Cardiac muscle cell (in vitro differentiated cells and primary cell): Measurements from ENCODE around the gene ZNF69. TPM values are rescaled to one million over a fixed set of nuclear protein-coding genes. Genes with fewer than 3 reads are reported as not detected.
"Not testable (repeated sequence)": the region's sequence is repeated elsewhere in the genome, so short reads cannot be mapped to it uniquely, and the experiment has no call there.

Source experiments
- DNase-seq, 2 donors: peaks; one replicate each; pipeline versions ENCODE4 v3.0.0 to v3.0.0-alpha.2; 2010 to 2017; ENCODE audit warnings: low read depth in 1 of 2, low spot score in 1 of 2
- H3K27ac ChIP-seq: fragments of 200-600 bp; sonication (generic); 2 replicates; pipeline ENCODE4 v1.5.1; 2016
- H3K27me3 ChIP-seq: fragments of 200-600 bp; sonication (generic); 2 replicates; pipeline ENCODE4 v1.6.0; 2016; ENCODE audit warnings: control low read depth
- H3K36me3 ChIP-seq: fragments of 200-600 bp; sonication (generic); 2 replicates; pipeline ENCODE4 v1.5.1; 2016; ENCODE audit warnings: control low read depth
- H3K4me1 ChIP-seq: fragments of 200-600 bp; sonication (generic); 2 replicates; pipeline ENCODE4 v1.8.1; 2017; ENCODE audit warnings: low read depth, mild to moderate bottlenecking, mixed run types
- H3K4me3 ChIP-seq: fragments of 200-600 bp; sonication (generic); 2 replicates; pipeline ENCODE4 v1.5.1; 2016; ENCODE audit warnings: mild to moderate bottlenecking
- H3K9me3 ChIP-seq: fragments of 200-600 bp; sonication (generic); 2 replicates; pipeline ENCODE4 v1.5.1; 2017; ENCODE audit warnings: low read depth, mild to moderate bottlenecking, control low read depth
- polyA plus RNA-seq: library from polyadenylated mRNA; unstranded; fragments of >200 nt; fragmentation: Nextera tagmentation; extraction: Ambion mirVana; gene quantifications from 2 replicates; pipeline ENCODE4 v1.2.1, GENCODE V29; 2016
- total RNA-seq: library from RNA; depleted of rRNA; stranded (reverse); fragments of >200 nt; gene quantifications from 2 replicates; pipeline ENCODE4 v1.2.3, GENCODE V29; 2016
- TF ChIP-seq, protein P1 (sequence below): IDR thresholded peaks from 2 replicates; pipeline ENCODE4 v1.5.1; 2012; ENCODE audit warnings: low read depth, mild to moderate bottlenecking, low read length

The ZNF69 gene
- total RNA-seq, result 19.2 and 25.3 TPM in 2 replicates
- polyA plus RNA-seq, result 12.2 and 13.6 TPM in 2 replicates

DNA sequence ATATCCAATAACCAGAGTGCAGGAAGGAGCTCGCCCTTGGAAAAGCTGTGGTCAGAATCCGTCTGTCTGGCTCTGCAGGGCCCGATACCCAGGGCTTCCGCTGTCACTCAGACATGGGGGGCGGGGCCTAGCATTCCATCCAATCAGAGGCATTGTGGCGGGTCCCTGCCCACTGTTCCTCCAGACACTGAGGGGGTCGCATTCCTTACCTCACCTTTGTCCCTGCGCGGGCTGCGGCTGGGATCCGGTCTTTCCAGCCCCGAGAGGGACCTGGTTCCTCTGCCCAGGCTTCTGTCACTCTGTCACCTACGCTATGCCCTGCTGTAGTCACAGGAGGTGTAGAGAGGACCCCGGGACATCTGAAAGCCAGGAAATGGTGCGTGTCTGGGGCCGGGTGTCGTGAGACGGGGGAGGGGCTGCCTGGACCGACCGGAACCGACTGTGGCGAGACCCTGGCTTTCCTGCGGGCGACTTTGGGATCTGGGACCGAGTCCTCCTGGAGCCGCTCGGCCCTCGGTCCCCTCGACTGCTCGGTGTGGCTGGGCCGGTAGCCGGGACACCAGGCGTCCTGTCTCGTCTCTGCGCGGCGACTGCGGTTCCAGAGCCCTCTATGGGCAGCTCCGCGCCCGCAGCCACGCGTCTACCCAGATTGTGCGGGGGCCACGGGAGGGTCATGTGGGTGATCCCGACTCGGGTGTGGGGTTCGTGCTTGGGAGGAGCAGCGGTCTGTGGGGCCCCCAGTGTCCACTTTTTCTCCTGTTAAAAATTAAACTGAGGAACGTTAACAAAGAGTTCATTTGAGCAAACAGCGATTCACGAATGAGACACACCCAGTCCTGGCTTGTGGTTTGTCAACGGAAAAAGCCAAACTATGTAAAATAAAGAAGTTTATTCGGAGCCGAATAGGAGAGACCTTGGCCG is at the start of gene ZNF69:
TSS of gene ZNF69 (plus strand) at position 172 of the 921 bp plus-strand sequence. CDS start at position 314, 142 bp downstream.
- H3K4me3 ChIP-seq, result peak within 1 kb of the TSS; percentile 40
- DNase-seq, result peak; percentile 82 to 94
- no peaks in the 10 kb centered on the region for H3K9me3 ChIP-seq
- no peaks in the 10 kb centered on the region for H3K36me3 ChIP-seq
- no peaks in the 10 kb centered on the region for H3K27me3 ChIP-seq
- peaks cover 31% of the 10 kb centered on the region for H3K4me1 ChIP-seq
- TF ChIP-seq, protein P1, sequence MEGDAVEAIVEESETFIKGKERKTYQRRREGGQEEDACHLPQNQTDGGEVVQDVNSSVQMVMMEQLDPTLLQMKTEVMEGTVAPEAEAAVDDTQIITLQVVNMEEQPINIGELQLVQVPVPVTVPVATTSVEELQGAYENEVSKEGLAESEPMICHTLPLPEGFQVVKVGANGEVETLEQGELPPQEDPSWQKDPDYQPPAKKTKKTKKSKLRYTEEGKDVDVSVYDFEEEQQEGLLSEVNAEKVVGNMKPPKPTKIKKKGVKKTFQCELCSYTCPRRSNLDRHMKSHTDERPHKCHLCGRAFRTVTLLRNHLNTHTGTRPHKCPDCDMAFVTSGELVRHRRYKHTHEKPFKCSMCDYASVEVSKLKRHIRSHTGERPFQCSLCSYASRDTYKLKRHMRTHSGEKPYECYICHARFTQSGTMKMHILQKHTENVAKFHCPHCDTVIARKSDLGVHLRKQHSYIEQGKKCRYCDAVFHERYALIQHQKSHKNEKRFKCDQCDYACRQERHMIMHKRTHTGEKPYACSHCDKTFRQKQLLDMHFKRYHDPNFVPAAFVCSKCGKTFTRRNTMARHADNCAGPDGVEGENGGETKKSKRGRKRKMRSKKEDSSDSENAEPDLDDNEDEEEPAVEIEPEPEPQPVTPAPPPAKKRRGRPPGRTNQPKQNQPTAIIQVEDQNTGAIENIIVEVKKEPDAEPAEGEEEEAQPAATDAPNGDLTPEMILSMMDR, result peak; percentile 15
- peak within 1 kb of the TSS; percentile 94 for H3K27ac ChIP-seq

DNA sequence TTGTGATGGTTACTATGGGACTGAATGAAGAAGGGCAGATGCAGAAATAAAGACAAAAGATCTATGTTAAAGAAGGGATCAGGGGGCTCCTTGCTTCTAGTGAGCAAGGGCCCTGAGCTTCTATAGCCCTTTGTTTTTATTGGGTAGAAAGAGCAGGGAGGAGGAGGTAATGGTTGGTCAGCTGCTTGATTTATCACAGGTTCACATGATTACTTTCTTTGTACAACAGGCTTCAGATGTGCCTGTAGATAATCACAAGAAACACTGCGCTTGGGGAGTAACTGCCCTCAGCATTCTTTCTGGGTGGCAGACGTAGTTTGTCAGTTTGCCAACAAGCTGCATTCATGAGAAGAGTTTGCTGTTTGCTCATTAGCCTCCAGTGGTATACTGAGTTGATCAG is 43.9 kb upstream of the ZNF69 start:
- Histone ChIP-seq H3K4me3 (no peak overlapping the region), H3K27me3 (no peaks in the 10 kb centered on the region), H3K27ac (no peak overlapping the region), H3K36me3 (no peaks in the 10 kb centered on the region), H3K9me3 (no peaks in the 10 kb centered on the region), H3K4me1 (no peaks in the 10 kb centered on the region)
- TF ChIP-seq, protein P1, result no peak
- DNase-seq, result no peak

DNA sequence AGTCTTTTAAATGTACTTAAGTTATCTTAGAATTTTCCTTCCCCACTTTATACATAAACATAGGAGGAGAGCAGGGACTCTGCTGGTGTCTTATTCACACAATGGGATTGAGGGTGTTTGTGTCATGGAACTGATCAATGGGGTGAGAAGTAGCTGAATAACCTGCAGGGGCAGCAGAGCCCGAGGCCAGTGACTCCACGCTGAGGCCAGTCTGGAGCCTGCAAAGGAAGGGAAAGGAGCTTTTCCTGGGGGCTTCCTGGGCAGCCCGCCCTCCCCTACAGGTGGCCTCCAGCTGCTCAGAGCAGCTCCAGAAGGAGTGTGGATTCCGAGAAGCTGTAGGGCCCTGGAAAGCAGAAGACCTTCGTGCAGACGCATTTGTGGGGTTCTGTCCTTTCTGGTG is 40.0 kb upstream of the ZNF69 start:
- DNase-seq, H3K4me3 ChIP-seq, H3K4me1 ChIP-seq, H3K36me3 ChIP-seq, H3K27ac ChIP-seq, H3K9me3 ChIP-seq, H3K27me3 ChIP-seq: not testable (repeated sequence)
- TF ChIP-seq, protein P1, result peak; percentile 5

DNA sequence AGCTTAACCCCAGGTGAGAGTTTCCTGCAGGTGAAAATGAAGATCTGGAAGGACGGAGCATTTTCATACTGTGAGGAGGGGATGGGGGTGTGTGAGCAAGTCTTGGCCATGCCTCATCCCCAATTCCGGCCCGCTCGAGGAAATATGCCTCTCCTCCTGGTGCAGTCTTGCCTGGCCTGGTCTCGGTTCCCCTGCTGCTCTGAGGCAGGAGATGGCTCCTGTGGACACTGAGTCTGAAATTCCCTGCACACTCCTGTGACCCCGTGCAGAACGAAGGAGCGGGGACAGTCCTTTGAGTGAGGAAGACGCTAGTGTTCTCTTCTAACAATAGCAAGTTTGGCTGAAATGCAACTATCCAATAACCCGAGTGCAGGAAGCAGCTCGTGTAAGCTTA is 39.4 kb upstream of the ZNF69 start:
- no peaks in the 10 kb centered on the region for H3K36me3 ChIP-seq
- no peak overlapping the region for H3K4me3 ChIP-seq
- no peaks in the 10 kb centered on the region for H3K27me3 ChIP-seq
- no peak for DNase-seq
- H3K9me3 ChIP-seq, result no peaks in the 10 kb centered on the region
- TF ChIP-seq, protein P1, result no peak
- no peaks in the 10 kb centered on the region for H3K4me1 ChIP-seq
- no peak overlapping the region for H3K27ac ChIP-seq

DNA sequence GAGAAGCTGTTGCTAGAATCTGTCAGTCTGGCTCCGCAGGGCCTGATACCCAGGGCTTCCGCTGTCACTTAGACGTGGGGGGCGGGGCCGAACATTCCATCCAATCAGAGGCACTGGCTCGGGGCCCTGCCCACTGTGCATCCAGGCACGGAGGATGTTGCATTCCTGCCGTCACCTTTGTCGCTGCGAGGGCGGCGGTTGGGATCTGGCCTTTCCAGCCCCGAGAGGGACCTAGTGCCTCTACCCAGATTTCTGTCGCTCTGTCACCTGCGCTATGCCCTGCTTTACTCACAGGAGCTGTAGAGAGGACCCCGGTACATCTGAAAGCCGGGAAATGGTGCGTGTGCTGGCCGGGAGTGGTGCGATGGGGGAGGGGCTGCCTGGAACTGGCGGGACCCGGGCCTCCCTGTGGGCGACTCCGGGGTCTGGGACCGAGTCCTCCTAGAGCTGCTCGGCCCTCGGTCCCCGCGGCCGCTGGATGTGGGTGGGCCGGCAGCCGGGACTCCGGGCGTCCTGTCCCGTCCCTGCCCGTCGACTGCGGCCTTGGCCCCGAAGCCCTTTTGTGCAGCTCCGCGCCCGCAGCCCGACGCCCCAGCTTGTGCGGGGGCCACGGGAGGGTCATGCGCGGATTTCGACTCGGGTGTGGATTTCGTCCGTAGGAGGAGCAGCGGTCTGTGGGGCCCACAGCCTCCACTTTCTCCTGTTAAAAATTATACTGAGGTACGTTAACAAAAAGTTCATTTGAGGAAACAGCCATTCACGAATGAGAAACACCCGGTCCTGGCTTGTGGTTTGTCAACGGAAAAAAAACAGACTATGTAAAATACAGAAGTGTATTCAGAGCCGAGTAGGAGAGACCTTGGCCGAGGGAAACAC is 38.8 kb upstream of the ZNF69 start, which contains the start of gene ZNF439:
TSS of gene ZNF439 (plus strand) at position 133 of the 876 bp plus-strand sequence. CDS start at position 275, 142 bp downstream.
- H3K4me3 ChIP-seq, result peak within 1 kb of the TSS; percentile 21
- no peak within 1 kb of the TSS for H3K27ac ChIP-seq
- H3K9me3 ChIP-seq, result no peaks in the 10 kb centered on the region
- TF ChIP-seq, protein P1, result no peak
- no peaks in the 10 kb centered on the region for H3K4me1 ChIP-seq
- peak; percentile 72 to 83 for DNase-seq
- no peaks in the 10 kb centered on the region for H3K36me3 ChIP-seq
- no peaks in the 10 kb centered on the region for H3K27me3 ChIP-seq

DNA sequence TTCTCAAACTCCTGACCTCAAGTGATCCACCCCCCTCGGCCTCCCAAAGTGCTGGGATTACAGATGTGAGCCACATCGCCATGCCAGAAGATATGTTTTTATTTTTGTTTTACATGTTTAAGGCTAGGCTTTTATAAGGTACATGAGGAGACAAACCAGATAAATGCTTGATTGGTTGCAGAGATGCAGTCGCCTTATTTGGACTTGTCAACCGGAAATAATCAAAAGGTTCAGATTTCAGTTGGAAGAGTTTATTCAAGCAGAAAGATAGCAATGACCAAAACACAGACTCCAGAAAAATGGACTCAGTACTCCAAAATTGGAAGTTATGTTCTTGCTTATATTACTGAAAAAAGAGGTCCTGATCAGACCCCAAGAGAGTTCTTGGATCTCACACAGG is 37.3 kb upstream of the ZNF69 start:
- DNase-seq, H3K27ac ChIP-seq, H3K4me1 ChIP-seq, H3K27me3 ChIP-seq, H3K36me3 ChIP-seq, H3K4me3 ChIP-seq, H3K9me3 ChIP-seq: not testable (repeated sequence)
